B cell (primary cell): ENCODE data around the gene PHACTR3. TPM values are rescaled to one million over a fixed set of nuclear protein-coding genes. Genes with fewer than 3 reads are reported as not detected.

Experiments
- ATAC-seq: fragments of 200-7000 bp; cut with Tn5 transposase; one replicate; pipeline ENCODE4 v1.10.0; 2021; ENCODE audit warnings: low read depth, mild to moderate bottlenecking, moderate number of reproducible peaks, moderate library complexity
- CTCF ChIA-PET: fragments of 350-600 bp; sonication (Branson Sonifier 250); formaldehyde crosslinking; loops from one replicate; lab custom pipeline; 2021; ENCODE audit warnings: antibody characterized with exemption, inconsistent platforms; lab: Charles Lee
- POLR2A ChIA-PET: fragments of 350-600 bp; sonication (Branson Sonifier 250); formaldehyde crosslinking; loops from one replicate; lab custom pipeline; 2021; ENCODE audit warnings: antibody characterized with exemption; lab: Charles Lee
- DNase-seq: peaks from one replicate; pipeline ENCODE4 v3.0.0; 2013
- H2AFZ ChIP-seq: 2 replicates; pipeline ENCODE4 v1.6.1; 2012; ENCODE audit warnings: mild to moderate bottlenecking, low read depth, low read length; ENCODE audit not compliant: insufficient read depth, poor library complexity, severe bottlenecking
- H3K27ac ChIP-seq, 2 donors: 1 replicate in 1 of 2; 2 replicates in 1 of 2; pipeline ENCODE4 v1.5.1; 2012 to 2013; ENCODE audit warnings: low read length in 2 of 2, mild to moderate bottlenecking in 2 of 2, moderate library complexity in 1 of 2
- H3K27me3 ChIP-seq, 4 experiments: fragments of 200-600 bp in 1 of 4; sonication (generic) in 1 of 4; replicated peaks in 1 of 4; 1 replicate in 2 of 4; 2 replicates in 2 of 4; pipeline versions ENCODE4 v1.6.1 to v1.7.0; 2013 to 2016; ENCODE audit warnings: low read length in 3 of 4, mild to moderate bottlenecking in 2 of 4, mixed read lengths in 1 of 4, moderate library complexity in 1 of 4; ENCODE audit not compliant: insufficient read depth in 4 of 4, control insufficient read depth in 3 of 4; ENCODE audit errors: control extremely low read depth in 1 of 4
- H3K36me3 ChIP-seq, 2 experiments: replicated peaks in 1 of 2; 1 replicate in 1 of 2; 2 replicates in 1 of 2; pipeline versions ENCODE4 v1.6.1 to v1.7.1; 2013; ENCODE audit warnings: low read length in 1 of 2; ENCODE audit not compliant: insufficient read depth in 2 of 2, control insufficient read depth in 1 of 2; ENCODE audit errors: control extremely low read depth in 1 of 2, extremely low read depth in 1 of 2
- H3K4me1 ChIP-seq, 2 donors: fragments of 200-600 bp in 1 of 2; sonication (generic) in 1 of 2; 1 replicate in 1 of 2; 2 replicates in 1 of 2; pipeline versions ENCODE4 v1.5.1 to v1.6.1; 2013 to 2017; ENCODE audit warnings: low read length in 2 of 2; ENCODE audit not compliant: control insufficient read depth in 2 of 2, insufficient read depth in 2 of 2
- H3K4me2 ChIP-seq: replicated peaks from 2 replicates; pipeline ENCODE3; 2012; ENCODE audit warnings: mild to moderate bottlenecking, low read depth, low read length; ENCODE audit not compliant: poor library complexity, severe bottlenecking
- H3K4me3 ChIP-seq, 5 experiments: fragments of 200-600 bp in 1 of 5; sonication (generic) in 1 of 5; 1 replicate in 3 of 5; 2 replicates in 2 of 5; pipeline versions ENCODE4 v1.5.1 to v1.7.0; 2011 to 2016; ENCODE audit warnings: low read length in 4 of 5, mild to moderate bottlenecking in 4 of 5, low read depth in 2 of 5, control low read depth in 1 of 5, moderate library complexity in 1 of 5; ENCODE audit not compliant: insufficient read depth in 1 of 5; ENCODE audit errors: control extremely low read depth in 1 of 5, extremely low read depth in 1 of 5
- H3K79me2 ChIP-seq: fragments of 200-600 bp; sonication (generic); one replicate; pipeline ENCODE4 v1.6.0; 2016; ENCODE audit warnings: low read length; ENCODE audit not compliant: control insufficient read depth, insufficient read depth
- H3K9ac ChIP-seq: fragments of 200-600 bp; sonication (generic); 2 replicates; pipeline ENCODE4 v1.6.1; 2017; ENCODE audit warnings: mild to moderate bottlenecking, low read length, moderate library complexity
- H3K9me3 ChIP-seq, 3 donors: one replicate each; pipeline versions ENCODE4 v1.6.1 to v1.7.1; 2013; ENCODE audit warnings: low read length in 2 of 3; ENCODE audit not compliant: control insufficient read depth in 2 of 3, insufficient read depth in 1 of 3; ENCODE audit errors: control extremely low read depth in 1 of 3
- H4K20me1 ChIP-seq: 2 replicates; pipeline ENCODE4 v1.6.0; 2012; ENCODE audit warnings: mild to moderate bottlenecking, low read length; ENCODE audit not compliant: insufficient read depth, control insufficient read depth, poor library complexity, severe bottlenecking
- H3K27ac Mint-ChIP-seq: one replicate; pipeline ENCODE4 v1.8.0; 2021; ENCODE audit warnings: mixed read lengths
- H3K27me3 Mint-ChIP-seq: one replicate; pipeline ENCODE4 v1.8.0; 2021; ENCODE audit warnings: mixed read lengths
- H3K4me1 Mint-ChIP-seq: one replicate; pipeline ENCODE4 v1.8.0; 2021; ENCODE audit warnings: mixed read lengths
- H3K4me3 Mint-ChIP-seq: one replicate; pipeline ENCODE4 v1.8.0; 2021; ENCODE audit warnings: mixed read lengths
- H3K9me3 Mint-ChIP-seq: one replicate; pipeline ENCODE4 v1.8.0; 2022; ENCODE audit warnings: mixed read lengths; ENCODE audit not compliant: insufficient read depth
- CTCF ChIP-seq: fragments of 200-600 bp; IDR thresholded peaks from one replicate; pipeline ENCODE4 v1.8.0; 2022; ENCODE audit warnings: antibody characterized with exemption, mild to moderate bottlenecking
- EZH2 ChIP-seq: IDR thresholded peaks from 2 replicates; pipeline ENCODE4 v1.6.1; 2012; ENCODE audit warnings: borderline replicate concordance, low read depth, mild to moderate bottlenecking, moderate library complexity, low read length; ENCODE audit not compliant: insufficient read depth, poor library complexity, severe bottlenecking
- WGBS: methylation state at CpG from one replicate; pipeline ENCODE4 v1.1.5; 2013; ENCODE audit warnings: missing lambda C conversion rate; ENCODE audit not compliant: insufficient coverage; 5-methylcytosine and 5-hydroxymethylcytosine counted together
- intact Hi-C: fragments of 100-400 bp; cut with micrococcal nuclease; formaldehyde crosslinking; loops from one replicate; pipeline ENCODE4 v1.10.0; 2022
- polyA plus RNA-seq: library from polyadenylated mRNA; depleted of rRNA; stranded (reverse); fragments of >200 nt; gene quantifications from 2 replicates; pipeline ENCODE4 v1.2.3, GENCODE V29; 2012
- total RNA-seq, 2 donors: library from RNA; stranded (reverse); fragments of 120-200 nt in 1 of 2; gene quantifications; 1 replicate in 1 of 2; 2 replicates in 1 of 2; pipeline versions ENCODE4 v1.2.3 to v1.2.4, GENCODE V29; 2013 to 2022

The PHACTR3 gene
- total and polyA plus RNA-seq, 2 donors (not counting 1 experiment from before 2014, with no cell fraction given), result not detected

DNA sequence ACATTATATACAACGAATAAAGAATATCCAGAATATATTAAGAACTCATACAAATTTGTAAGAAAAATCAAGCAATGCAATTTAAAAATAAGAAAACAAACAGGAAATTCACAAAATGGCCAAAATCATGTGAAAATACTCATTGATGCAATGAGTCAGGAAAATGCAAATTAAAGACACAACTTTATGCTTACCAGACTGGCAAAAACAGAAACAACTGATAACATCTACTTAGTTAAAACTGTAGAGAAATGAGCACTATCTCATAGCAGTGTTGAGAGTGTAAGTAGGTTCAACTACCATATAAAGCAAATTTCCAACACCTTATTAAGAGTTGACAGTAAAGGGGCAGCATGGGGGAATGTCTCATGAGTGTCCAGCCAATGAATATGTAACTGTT is 266.8 kb downstream of the PHACTR3 start:
- no CpG with 5 or more reads among the region's 1 CpG for WGBS
- POLR2A ChIA-PET, result no interaction called here
- no peaks in the 10 kb centered on the region for H3K4me1 Mint-ChIP-seq

DNA sequence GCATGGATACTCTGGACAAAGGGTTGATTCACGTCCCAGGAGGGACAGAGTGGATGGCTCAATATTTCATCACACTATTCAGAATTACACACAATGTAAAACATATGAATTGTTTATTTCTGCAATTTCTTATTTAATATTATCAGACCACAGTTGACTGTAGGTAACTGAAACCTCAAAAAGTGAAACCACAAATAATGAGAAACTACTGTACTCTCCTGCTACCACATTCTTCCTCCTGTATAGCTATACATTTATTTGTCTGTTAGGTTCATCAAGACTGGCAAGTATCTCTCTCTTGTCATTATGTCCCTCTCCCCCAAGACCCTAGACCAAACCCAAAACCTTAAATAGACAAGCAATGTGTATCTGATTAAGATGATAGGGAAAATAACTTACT is 269.1 kb downstream of the PHACTR3 start:
- Histone ChIP-seq H3K79me2 (no peaks in the 10 kb centered on the region), H3K4me1 (no peaks in the 10 kb centered on the region), H3K27ac (no peak overlapping the region), H3K4me3 (no peak overlapping the region), H3K4me2 (no peak overlapping the region), H3K27me3 (no peaks in the 10 kb centered on the region), H4K20me1 (no peaks in the 10 kb centered on the region), H3K9me3 (no peaks in the 10 kb centered on the region), H3K9ac (no peak overlapping the region), H3K36me3 (no peaks in the 10 kb centered on the region), H2AFZ (no peak overlapping the region)
- ChIA-PET CTCF (no interaction called here), POLR2A (no interaction called here)
- ATAC-seq (no peak), DNase-seq (no peak)
- TF ChIP-seq CTCF, result no peak
- no peak for TF ChIP-seq EZH2
- Mint-ChIP-seq H3K4me3 (no peak overlapping the region), H3K27me3 (peaks cover 9% of the 10 kb centered on the region), H3K4me1 (no peaks in the 10 kb centered on the region), H3K27ac (no peak overlapping the region), H3K9me3 (no peaks in the 10 kb centered on the region)
- intact Hi-C loops, result no loop called here
- 100% methylated on average over 1 of the region's 1 CpG for WGBS

More for the DNA sequence above, 266.8 kb downstream of the PHACTR3 start:
- no peak overlapping the region for H3K4me3 ChIP-seq
- ATAC-seq (no peak), DNase-seq (no peak)
- H3K4me2 ChIP-seq, result no peak overlapping the region
- TF ChIP-seq CTCF (no peak), EZH2 (no peak)
- no peaks in the 10 kb centered on the region for H3K9me3 Mint-ChIP-seq
- no peak overlapping the region for H3K4me3 Mint-ChIP-seq
- H3K4me1 ChIP-seq, result no peaks in the 10 kb centered on the region
- no peak overlapping the region for H2AFZ ChIP-seq
- H3K36me3 ChIP-seq, result no peaks in the 10 kb centered on the region
- no peaks in the 10 kb centered on the region for H4K20me1 ChIP-seq
- H3K27ac ChIP-seq, result no peak overlapping the region
- H3K9me3 ChIP-seq, result no peaks in the 10 kb centered on the region
- H3K27ac Mint-ChIP-seq, result no peak overlapping the region
- no peaks in the 10 kb centered on the region for H3K79me2 ChIP-seq
- peaks cover 9% of the 10 kb centered on the region for H3K27me3 Mint-ChIP-seq
- intact Hi-C loops, result no loop called here
- no peaks in the 10 kb centered on the region for H3K27me3 ChIP-seq
- CTCF ChIA-PET, result no interaction called here
- no peak overlapping the region for H3K9ac ChIP-seq
